OCI-LY3 (cell line): ENCODE results near the gene LAYN.

Source experiments
- H2AFZ ChIP-seq: fragments of 200-600, 300-600 bp; shearing (Covaris generic); 2 replicates; pipeline ENCODE4 v1.6.0; 2014; ENCODE audit warnings: antibody characterized with exemption, low read depth, low read length
- H3K27ac ChIP-seq: fragments of 200-600, 300-600 bp; sonication (generic); 2 replicates; pipeline ENCODE4 v1.5.1; 2014; ENCODE audit warnings: mild to moderate bottlenecking, low read length, moderate library complexity, mixed read lengths
- H3K27me3 ChIP-seq: fragments of 200-600, 300-600 bp; sonication (generic); 2 replicates; pipeline ENCODE4 v1.6.1; 2014; ENCODE audit warnings: low read depth, low read length, mixed read lengths
- H3K36me3 ChIP-seq: fragments of 200-600, 300-600 bp; sonication (generic); replicated peaks from 2 replicates; pipeline ENCODE3; 2014; ENCODE audit warnings: low read depth, low read length, mixed read lengths
- H3K4me1 ChIP-seq: fragments of 300-600, 200-600 bp; sonication (generic); 2 replicates; pipeline ENCODE4 v1.6.1; 2014; ENCODE audit warnings: low read length, mixed read lengths
- H3K4me2 ChIP-seq: fragments of 200-600, 300-600 bp; sonication (generic); 2 replicates; pipeline ENCODE4 v1.6.1; 2014; ENCODE audit warnings: low read length, mixed read lengths
- H3K4me3 ChIP-seq: fragments of 300-600, 200-600 bp; sonication (generic); 2 replicates; pipeline ENCODE4 v1.5.1; 2014; ENCODE audit warnings: antibody characterized with exemption, mild to moderate bottlenecking, low read length, moderate library complexity
- H3K79me2 ChIP-seq: fragments of 300-600, 200-600 bp; shearing (Covaris generic); 2 replicates; pipeline ENCODE4 v1.6.1; 2014; ENCODE audit warnings: mild to moderate bottlenecking, low read length, mixed read lengths
- H3K9ac ChIP-seq: fragments of 300-600, 200-600 bp; shearing (Covaris generic); 2 replicates; pipeline ENCODE4 v1.6.0; 2014; ENCODE audit warnings: mild to moderate bottlenecking, low read length, moderate library complexity
- H3K9me3 ChIP-seq: fragments of 200-600, 300-600 bp; shearing (Covaris generic); 2 replicates; pipeline ENCODE4 v1.6.1; 2014; ENCODE audit warnings: low read length, mixed read lengths; ENCODE audit not compliant: insufficient read depth
- H4K20me1 ChIP-seq: fragments of 200-600, 300-600 bp; sonication (generic); 2 replicates; pipeline ENCODE4 v1.6.1; 2016; ENCODE audit warnings: low read length, mixed read lengths; ENCODE audit not compliant: insufficient read depth
- EZH2phosphoT487 ChIP-seq: fragments of 200-600 bp; shearing (Covaris generic); IDR thresholded peaks from 2 replicates; pipeline ENCODE4 v1.6.1; 2018; ENCODE audit warnings: antibody characterized with exemption, mixed run types, low read depth
- TF ChIP-seq, protein P1 (sequence below): fragments of 200-600, 300-600 bp; sonication (generic); IDR thresholded peaks from 2 replicates; pipeline ENCODE4 v1.5.1; 2014; ENCODE audit warnings: antibody characterized with exemption, low read length, low read depth

Gene LAYN

DNA sequence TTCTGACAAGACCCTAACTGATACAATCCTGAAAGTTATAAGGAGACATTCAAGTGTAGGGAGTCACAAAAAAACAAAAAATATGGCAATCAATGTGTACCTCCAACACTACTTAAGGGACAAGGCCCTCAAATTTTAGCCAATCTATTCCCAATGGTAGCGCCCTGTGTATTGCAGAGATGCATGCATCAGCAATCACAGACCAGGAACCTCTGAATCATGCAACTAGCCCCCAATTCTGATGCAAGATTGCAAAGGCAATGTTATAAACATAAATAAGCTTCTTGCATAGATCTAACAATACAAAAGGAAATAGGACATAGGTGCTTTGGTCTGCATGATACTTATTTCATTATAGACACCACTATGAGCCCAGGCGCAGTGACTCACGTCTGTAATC lies 32.1 kb downstream of the LAYN start:
- Histone ChIP-seq H3K27ac (no peak overlapping the region), H4K20me1 (no peaks in the 10 kb centered on the region), H3K9ac (no peak overlapping the region), H3K79me2 (no peaks in the 10 kb centered on the region), H3K27me3 (0 out of 2 replicates have a peak, but pooled peaks cover 6% of the 10 kb centered on the region), H3K4me3 (no peak overlapping the region), H2AFZ (no peak overlapping the region), H3K9me3 (no peaks in the 10 kb centered on the region), H3K36me3 (no peaks in the 10 kb centered on the region), H3K4me2 (no peak overlapping the region), H3K4me1 (peaks cover 20% of the 10 kb centered on the region)
- TF ChIP-seq EZH2phosphoT487: no peak
- TF ChIP-seq, protein P1, sequence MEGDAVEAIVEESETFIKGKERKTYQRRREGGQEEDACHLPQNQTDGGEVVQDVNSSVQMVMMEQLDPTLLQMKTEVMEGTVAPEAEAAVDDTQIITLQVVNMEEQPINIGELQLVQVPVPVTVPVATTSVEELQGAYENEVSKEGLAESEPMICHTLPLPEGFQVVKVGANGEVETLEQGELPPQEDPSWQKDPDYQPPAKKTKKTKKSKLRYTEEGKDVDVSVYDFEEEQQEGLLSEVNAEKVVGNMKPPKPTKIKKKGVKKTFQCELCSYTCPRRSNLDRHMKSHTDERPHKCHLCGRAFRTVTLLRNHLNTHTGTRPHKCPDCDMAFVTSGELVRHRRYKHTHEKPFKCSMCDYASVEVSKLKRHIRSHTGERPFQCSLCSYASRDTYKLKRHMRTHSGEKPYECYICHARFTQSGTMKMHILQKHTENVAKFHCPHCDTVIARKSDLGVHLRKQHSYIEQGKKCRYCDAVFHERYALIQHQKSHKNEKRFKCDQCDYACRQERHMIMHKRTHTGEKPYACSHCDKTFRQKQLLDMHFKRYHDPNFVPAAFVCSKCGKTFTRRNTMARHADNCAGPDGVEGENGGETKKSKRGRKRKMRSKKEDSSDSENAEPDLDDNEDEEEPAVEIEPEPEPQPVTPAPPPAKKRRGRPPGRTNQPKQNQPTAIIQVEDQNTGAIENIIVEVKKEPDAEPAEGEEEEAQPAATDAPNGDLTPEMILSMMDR: no peak

DNA sequence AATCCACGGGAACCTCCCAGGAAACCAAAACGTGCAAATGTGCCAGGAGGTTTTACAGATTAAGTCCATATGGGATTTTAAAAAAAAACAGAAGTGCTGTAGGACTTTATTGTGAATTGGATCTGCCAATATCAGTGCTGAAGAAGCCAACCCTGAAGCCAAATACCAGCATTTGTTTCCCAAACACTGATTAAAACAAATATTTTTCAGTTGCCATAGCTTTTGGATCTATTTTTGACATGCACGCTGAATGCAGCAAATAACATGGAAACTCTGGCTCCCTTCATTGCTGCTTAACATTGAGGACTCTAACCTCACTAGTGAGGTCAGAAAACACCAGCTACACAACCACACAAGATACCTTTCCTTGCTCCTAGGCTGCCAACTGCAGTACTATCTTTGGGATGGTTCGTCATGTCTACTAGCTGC lies 33.3 kb downstream of the LAYN start:
- peak overlapping the region; percentile 58 for H3K4me2 ChIP-seq
- H3K27ac ChIP-seq: no peak overlapping the region
- no peaks in the 10 kb centered on the region for H3K79me2 ChIP-seq
- H3K36me3 ChIP-seq: no peaks in the 10 kb centered on the region
- H2AFZ ChIP-seq: peak overlapping the region; percentile 66; the same call in 1 of the 2 replicates
- H3K27me3 ChIP-seq: 0 out of 2 replicates have a peak, but pooled peaks cover 6% of the 10 kb centered on the region
- peak overlapping the region; percentile 72 for H3K4me3 ChIP-seq
- H4K20me1 ChIP-seq: no peaks in the 10 kb centered on the region
- no peak overlapping the region; the same call in 1 of the 2 replicates for H3K9ac ChIP-seq
- peaks cover 20% of the 10 kb centered on the region for H3K4me1 ChIP-seq
- H3K9me3 ChIP-seq: no peaks in the 10 kb centered on the region
- no peak for TF ChIP-seq EZH2phosphoT487
- TF ChIP-seq, protein P1: no peak

DNA sequence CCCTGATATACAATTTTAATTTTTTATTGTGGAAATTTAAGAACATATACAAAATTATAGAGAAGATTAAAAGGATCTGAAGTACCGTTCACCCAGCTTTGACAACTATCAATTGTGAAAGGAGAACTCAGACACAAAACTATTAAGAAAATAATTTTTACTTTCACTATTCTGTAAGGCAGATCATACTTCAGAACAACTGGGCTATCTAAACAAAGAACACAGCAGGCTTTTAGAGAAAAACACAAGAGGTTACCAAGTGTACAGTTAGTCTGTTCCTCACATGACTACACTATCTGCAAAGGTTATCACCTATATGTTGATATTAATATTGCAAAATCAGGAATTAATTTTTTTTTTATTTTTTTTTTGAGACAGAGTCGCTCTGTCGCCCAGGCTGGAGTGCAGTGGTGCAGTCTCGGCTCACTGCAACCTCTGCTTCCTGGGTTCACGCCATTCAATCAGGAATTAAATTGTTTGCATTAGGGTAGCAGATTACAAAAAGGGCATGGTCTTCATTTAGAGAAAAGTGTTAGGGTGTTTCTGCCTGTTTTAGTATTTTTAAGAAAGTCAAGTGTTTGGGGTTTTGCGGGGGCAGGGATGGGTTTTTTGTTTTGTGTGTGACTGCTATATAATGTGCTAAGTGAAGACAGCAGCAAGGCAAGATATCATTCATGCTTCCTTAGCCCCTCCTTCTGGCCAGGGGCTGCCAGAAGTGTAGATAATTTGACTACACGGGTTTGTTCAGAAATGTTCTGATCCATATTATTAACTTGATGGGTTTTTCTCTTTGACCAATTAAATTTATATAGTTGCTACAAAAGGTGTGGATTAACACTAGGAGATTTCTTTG lies 34.1 kb downstream of the LAYN start:
- TF ChIP-seq EZH2phosphoT487: no peak
- TF ChIP-seq, protein P1: peak; percentile 60
- Histone ChIP-seq H3K9ac (peak overlapping the region; percentile 33), H3K27ac (no peak overlapping the region), H3K9me3 (no peaks in the 10 kb centered on the region), H3K27me3 (0 out of 2 replicates have a peak, but pooled peaks cover 6% of the 10 kb centered on the region), H4K20me1 (no peaks in the 10 kb centered on the region), H3K4me1 (peaks cover 20% of the 10 kb centered on the region), H3K4me3 (peak overlapping the region; percentile 72), H3K36me3 (no peaks in the 10 kb centered on the region), H2AFZ (peak overlapping the region; percentile 66), H3K4me2 (peak overlapping the region; percentile 58), H3K79me2 (no peaks in the 10 kb centered on the region)

DNA sequence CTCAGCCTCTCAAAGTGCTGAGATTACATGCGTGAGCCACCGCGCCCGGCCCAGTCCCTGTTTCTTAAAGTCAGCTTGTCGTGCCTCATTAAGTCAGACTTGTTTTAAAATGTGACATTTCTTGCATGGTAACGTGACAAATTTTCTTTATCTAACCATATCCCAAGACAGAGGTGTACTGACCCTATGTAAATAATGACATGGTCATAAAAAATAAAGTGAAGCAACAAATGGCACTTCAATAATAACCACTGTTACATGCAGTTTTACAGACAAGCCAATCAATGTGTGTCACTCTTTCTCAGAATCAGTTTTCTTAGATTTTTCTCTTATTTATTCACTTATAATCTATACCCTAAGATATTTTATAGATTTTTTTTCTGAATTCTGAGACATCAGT lies 35.2 kb downstream of the LAYN start:
- no peak overlapping the region for H3K9ac ChIP-seq
- H3K27ac ChIP-seq: no peak overlapping the region
- no peaks in the 10 kb centered on the region for H3K36me3 ChIP-seq
- H4K20me1 ChIP-seq: no peaks in the 10 kb centered on the region
- no peak overlapping the region for H3K4me2 ChIP-seq
- TF ChIP-seq, protein P1: no peak
- no peak for TF ChIP-seq EZH2phosphoT487
- peaks cover 20% of the 10 kb centered on the region for H3K4me1 ChIP-seq
- no peak overlapping the region for H2AFZ ChIP-seq
- no peaks in the 10 kb centered on the region for H3K9me3 ChIP-seq
- H3K79me2 ChIP-seq: no peaks in the 10 kb centered on the region
- H3K27me3 ChIP-seq: 0 out of 2 replicates have a peak, but pooled peaks cover 6% of the 10 kb centered on the region
- H3K4me3 ChIP-seq: no peak overlapping the region
